Activated CD4-positive, alpha-beta T cell treated with anti-CD3 and anti-CD28 coated beads for 4 hours (primary cell): ENCODE data around the gene EIF5A.
A peak's percentile ranks its signal among the peaks of the same experiment; 100 is the strongest.

Experiments used
- DNase-seq, 2 donors: peaks; one replicate each; pipeline ENCODE4 v3.0.0-alpha.2; 2020

EIF5A gene

GRCh38 chr17:7306911-7307685 is at the start of gene EIF5A:
EIF5A (plus strand) TSS chr17:7307628; CDS start chr17:7309636, 2,008 bp downstream.
- peak; percentile 100 for DNase-seq

- DNase-seq: no peak
These were observed 48.5 kb upstream of the EIF5A start for GRCh38 chr17:7258731-7259554.

GRCh38 chr17:7259555-7259889 is 47.9 kb upstream of the EIF5A start:
- no peak for DNase-seq

DNA sequence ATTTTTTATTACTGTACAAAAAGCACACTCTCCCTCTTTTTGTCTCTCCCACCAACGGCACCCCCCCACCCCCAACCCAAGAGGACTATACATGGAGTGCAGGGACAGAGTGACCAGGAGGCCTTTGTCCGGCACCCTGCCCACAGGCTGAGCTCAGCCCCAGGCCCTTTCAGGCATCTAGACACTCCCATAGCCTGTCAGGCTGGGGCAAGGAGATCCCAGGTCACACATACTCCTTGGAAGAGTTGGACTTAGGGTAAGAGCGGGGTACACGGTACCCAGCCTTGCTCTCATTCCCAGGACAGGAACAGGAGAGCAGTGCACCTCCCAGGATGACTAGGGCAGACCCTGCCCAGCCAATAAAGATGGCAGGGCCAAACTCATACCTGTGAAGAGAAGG is 47.3 kb upstream of the EIF5A start:
- no peak for DNase-seq

DNA sequence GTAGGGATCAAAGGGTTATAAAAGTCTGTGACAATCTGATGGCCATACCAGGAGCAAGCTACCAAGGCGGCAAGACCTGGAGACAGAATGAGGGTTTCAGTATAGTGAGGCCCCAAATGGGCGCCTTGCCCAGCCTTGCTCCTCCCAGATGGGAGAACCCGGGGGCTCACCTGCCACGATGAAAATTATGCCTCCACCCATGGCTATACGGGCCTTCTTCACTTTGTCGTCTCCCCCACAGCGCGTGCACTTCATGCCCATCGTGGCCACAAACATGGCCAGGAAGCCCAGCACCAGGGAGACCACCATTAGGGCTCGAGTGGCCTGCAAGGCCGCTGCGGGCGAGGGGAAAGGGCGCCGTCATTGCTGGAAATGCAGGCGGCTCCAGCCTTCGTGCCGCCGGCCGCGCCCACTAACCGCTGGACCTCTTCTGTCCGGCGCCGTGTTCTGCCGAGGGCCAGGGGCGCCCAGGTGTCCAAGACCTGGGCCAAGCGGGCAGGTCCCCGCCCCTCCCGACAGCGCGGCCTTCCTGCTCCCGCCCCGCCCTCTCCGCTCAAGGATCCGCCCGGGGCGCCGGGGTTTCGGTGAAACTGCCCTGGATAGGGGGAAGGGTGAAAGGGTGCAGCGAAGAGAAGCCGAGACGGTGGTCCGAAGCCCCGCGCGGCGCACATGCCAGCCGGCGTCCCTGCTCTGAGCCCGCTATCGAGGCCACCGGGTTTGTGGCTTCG is 46.6 kb upstream of the EIF5A start:
- peak in 1 of 2 donors; percentile 32 for DNase-seq

DNA sequence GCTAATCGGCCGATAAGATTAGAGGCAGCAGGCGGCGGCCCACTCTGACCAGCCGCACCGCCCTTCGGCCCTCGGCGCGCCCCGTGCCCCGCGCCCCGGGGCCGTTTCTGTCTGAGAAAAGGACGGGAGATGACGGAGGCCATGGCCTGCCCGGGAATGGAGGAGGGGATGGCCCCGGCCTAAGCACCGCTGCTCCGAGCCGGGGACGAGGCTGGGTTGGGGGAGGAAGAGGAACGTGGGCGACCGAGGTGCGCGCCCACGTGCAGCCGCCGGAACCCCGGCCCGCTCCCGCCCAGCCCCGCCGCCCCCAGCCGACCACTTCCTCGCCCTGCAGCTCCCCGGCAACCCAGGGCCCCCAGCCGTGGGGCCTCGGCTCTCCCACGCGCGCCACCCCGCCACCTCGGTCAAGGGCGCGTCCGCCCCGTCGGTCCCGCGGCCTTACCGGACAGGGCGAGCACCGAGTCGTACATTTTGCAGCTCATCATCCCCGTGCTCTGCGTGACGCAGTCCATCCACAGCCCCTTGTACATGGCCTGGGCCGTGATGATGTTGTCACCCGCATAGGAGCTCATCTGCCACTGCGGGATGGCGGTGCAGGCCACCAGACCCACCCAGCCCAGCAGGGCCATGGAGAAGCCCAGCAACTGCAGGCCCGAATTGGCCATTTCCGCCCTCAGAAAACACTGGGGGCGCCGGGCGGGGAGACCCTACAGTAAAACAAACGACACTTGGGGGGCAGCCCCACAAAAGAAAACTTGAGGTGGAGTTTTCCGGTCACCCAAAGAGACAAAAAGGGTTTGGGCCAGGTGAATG is 45.8 kb upstream of the EIF5A start:
- peak; percentile 36 to 60 for DNase-seq

DNA sequence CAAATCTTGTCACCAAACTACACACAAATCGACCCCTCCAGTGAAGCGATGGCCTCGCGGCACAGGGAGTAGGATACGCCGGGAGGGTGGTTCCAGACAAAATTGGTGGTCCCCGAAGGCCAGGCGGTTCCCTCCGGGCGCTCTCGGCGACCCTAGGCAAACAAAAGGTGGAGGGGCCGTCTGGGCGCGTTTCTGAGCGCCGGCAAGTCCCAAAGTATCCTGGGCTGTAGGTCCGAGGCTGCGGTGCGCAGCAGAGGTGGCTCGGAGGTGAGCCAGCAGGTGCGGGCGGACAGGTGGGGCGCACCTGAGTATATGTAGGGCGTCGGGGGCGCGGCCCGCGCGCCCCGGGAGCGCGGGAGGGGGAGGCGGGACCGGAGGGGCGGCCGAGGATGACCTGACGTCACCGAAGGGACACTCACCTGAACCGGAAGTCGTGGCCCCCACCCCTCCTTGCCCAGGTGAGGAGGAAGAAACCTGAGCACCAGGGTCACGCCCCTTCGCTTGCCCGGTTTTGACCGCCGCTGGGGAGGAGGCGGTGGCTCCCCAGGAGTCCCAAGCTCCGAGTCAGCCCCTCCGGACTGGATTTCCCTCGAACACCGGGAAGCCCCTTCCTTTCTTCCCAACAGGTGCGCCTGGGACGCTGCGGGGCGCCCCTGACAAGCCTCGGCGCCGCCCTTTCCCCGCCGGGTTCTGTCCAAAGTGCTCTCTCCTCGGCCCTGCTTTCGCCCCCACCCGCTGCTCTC is 45.1 kb upstream of the EIF5A start, which contains the start of gene CLDN7:
Gene CLDN7, minus strand, starts transcription at position 287 of the 743 bp plus-strand sequence. CDS start 435 bp downstream, outside the sequence.
- DNase-seq: no peak

DNA sequence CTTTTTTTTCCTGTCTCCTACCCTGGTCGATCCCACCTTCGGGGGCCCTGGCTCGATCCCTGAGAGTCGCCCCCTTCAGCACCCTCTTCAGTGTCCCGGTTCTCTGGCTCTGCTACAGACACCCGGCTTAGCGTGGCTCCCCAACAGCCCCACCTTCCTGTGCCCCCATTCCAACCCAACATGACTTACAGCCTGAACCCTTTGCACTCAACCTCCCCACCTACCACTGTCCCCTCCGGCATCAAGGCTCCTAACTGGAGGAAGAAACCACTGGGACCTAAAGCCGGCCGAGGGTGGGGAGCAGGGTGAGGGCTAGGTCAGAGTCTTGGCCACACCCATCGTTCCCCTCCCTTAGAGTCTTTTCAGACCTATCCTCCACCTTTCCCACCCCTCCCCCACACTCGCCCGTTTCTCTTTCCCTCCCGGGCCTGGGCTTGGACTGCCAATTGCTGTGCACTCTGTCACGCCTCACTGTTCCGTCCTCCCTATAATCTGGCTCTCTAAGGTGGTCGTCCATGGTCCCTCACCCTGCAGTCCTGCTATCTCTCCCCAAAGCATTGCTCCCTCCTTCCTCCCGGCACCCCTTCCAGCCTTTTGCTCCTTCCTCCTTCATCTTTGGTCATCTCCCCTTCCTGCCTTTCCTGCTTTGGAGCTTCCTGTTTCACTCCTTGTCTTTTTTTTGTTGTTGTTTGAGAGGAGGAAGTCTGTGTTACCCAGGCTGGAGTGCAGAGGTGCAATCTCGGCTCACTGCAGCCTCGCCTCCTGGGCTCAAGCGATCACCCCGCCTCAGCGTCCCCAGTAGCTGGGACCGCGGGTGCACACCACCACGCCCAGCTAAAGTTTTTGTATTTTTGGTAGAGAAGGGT is 44.3 kb upstream of the EIF5A start:
- DNase-seq: no peak

DNA sequence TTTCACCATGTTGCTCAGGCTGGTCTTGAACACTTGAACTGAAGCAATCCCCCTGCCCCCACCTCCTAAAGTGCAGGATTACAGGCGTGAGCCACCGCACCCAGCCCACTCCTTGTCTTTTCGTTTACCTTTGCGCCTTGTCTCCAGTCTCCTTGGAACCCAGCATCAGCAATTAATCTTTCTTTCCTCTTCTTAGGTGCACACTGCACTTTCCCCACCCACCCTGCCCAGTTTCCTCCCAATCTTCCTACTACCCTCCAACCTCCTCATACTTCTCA is 43.7 kb upstream of the EIF5A start:
- DNase-seq: no peak

- DNase-seq: no peak
These were observed 40.6 kb upstream of the EIF5A start for GRCh38 chr17:7266784-7267183.

GRCh38 chr17:7279448-7279847 is 28.0 kb upstream of the EIF5A start:
- DNase-seq: no peak

DNA sequence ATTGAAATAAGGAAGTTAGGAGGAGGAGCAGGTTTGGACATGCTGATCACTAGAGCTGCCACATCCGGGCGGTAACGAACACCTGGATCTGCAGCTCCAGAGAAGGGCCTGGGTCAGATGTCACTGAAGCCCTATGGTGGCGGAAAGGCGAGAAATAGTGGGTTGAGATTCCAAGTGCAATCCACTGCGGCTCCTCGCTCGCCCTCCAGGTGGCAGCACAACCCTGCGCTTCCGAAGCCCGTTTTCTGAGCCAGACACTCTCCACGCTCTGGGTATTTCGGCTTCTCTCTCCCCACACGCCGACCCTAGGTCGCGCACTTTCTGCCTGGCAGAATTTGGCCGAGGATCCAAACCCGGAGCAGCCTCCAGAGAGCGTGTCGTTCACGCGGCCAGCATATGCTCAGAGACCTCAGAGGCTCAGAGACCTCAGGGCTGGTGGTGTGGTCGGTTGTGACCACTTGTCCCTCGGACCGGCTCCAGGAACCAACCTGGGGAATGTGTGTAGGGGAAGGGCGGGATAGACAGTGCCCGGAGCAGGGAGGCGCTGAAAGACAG is 26.8 kb upstream of the EIF5A start:
- peak; percentile 81 to 86 for DNase-seq

DNA sequence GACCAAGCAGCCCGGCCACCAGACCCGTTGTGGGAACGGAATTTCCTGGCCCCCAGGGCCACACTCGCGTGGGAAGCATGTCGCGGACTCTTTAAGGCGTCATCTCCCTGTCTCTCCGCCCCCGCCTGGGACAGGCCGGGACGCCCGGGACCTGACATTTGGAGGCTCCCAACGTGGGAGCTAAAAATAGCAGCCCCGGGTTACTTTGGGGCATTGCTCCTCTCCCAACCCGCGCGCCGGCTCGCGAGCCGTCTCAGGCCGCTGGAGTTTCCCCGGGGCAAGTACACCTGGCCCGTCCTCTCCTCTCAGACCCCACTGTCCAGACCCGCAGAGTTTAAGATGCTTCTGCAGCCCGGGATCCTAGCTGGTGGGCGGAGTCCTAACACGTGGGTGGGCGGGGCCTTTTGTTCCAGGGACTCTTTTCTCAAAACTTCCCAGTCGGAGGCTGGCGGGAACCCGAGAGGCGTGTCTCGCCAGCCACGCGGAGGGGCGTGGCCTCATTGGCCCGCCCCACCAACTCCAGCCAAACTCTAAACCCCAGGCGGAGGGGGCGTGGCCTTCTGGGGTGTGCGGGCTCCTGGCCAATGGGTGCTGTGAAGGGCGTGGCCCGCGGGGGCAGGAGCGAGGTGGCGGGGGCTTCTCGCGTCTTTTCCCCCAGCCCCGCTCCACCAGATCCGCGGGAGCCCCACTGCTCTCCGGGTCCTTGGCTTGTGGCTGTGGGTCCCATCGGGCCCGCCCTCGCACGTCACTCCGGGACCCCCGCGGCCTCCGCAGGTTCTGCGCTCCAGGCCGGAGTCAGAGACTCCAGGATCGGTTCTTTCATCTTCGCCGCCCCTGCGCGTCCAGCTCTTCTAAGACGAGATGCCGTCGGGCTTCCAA is 26.1 kb upstream of the EIF5A start, which contains the start of gene SLC2A4:
Gene SLC2A4, plus strand, starts transcription at position 645 of the 879 bp plus-strand sequence. Its CDS starts 217 bp downstream, at position 862.
- DNase-seq: peak; percentile 88 to 91

DNA sequence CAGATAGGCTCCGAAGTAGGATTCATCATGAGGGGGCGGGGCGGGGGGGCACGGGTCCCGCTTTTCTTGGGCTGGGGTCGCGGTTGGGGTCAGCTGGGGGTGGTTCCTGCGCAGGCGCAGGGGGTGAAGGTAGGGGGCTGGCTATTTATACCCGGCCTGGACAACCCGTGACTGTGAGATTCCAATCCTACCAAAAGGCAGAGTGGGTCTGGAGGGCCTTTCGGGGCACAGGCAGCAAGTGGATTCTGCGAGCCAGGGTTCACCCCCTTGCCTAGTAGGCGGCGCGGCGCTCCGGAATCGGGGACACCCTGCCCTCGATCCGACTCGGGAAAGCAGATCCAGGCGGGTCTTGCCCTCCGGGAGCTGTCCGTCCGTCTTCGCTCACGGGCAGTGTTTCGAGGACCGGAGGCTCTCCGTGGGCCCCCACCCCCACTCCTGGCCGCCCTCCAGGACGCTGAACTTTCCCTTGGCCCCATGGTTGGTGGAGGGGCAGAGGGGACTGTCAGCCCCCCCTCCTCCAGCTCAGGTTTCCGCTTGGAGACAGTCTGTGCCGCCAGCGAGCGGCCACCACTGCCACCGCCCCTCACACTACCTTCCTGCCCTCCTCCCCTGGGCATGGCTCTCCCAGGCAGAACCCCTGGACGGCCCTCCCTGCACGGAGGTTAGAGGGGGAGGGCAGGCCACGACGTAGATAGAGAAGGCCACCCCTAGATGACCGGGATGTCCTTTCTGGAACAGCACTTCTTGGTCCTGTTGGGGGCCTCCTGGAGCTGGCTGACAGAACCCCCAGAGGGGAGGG is 25.3 kb upstream of the EIF5A start:
- DNase-seq: no peak

DNA sequence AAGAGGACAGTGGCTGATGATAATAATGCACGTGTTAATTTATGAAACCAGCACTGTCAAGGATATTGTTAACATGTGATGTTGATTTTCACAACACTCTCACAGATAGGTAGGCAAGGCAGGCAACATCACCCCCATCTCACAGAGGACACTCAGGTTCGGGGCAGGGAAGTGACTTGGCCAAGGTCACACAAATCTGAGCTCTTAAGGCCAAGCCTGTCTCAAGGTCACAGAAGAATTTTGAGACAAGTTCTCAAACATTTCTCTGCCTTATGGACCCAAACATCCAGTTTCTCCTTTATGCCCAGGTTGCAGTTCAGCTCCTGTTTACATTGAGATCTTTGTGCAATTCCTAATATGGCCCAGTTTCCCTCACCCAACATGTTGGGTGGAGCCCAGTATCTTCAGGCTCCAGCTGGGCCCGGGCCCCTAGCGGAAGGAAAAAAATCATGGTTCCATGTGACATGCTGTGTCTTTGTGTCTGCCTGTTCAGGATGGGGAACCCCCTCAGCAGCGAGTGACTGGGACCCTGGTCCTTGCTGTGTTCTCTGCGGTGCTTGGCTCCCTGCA is 24.6 kb upstream of the EIF5A start:
- no peak for DNase-seq

DNA sequence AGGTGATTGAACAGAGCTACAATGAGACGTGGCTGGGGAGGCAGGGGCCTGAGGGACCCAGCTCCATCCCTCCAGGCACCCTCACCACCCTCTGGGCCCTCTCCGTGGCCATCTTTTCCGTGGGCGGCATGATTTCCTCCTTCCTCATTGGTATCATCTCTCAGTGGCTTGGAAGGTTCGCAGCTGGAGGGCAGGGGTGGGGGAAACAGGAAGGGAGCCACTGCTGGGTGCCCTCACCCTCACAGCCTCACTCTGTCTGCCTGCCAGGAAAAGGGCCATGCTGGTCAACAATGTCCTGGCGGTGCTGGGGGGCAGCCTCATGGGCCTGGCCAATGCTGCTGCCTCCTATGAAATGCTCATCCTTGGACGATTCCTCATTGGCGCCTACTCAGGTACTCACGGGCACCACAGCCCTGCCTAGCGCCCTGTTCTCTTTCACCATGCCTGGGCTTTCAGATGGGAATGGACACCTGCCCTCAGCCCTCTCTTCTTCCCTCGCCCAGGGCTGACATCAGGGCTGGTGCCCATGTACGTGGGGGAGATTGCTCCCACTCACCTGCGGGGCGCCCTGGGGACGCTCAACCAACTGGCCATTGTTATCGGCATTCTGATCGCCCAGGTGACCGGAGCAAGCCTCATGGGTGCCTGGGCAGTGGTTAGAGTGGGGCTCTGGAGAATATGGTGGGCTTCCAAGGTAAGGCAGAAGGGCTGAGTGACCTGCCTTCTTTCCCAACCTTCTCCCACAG is 23.8 kb upstream of the EIF5A start:
- DNase-seq: no peak

GRCh38 chr17:7284911-7285310 is 22.5 kb upstream of the EIF5A start:
- no peak for DNase-seq
